ENCODE measurements around the gene MYOC. TPM values are rescaled to one million over a fixed set of nuclear protein-coding genes. Genes with fewer than 3 reads are reported as not detected.
"Not testable (repeated sequence)": the region's sequence is repeated elsewhere in the genome, so short reads cannot be mapped to it uniquely, and the experiment has no call there.

Gene MYOC
- total and polyA plus RNA-seq, 2 donors (not counting 3 experiments of a cell fraction or from before 2014, with no cell fraction given): not detected

GRCh38 chr1:171616586-171616985, 35.9 kb downstream of the MYOC start:
- DNase-seq (ENCODE audit: low read depth, low spot score): no peak
- H4K20me1 ChIP-seq (replicated peaks; ENCODE audit: control insufficient read depth, extremely low read depth, insufficient read depth, low read length): no peaks in the 10 kb centered on the region
- dilution Hi-C loops (cut with MboI; ENCODE audit: extremely low pct_ligation_motif_present, low sequenced_read_pairs): no loop called here
- no peaks in the 10 kb centered on the region for H3K27me3 ChIP-seq (ENCODE audit: control insufficient read depth in 2 of 2, insufficient read depth in 2 of 2, low read length in 2 of 2)
- no peak overlapping the region for H3K4me3 ChIP-seq (replicated peaks in 1 of 3; ENCODE audit: insufficient read depth in 1 of 3, low read depth in 1 of 3, low read length in 3 of 3)
- H2AFZ ChIP-seq (ENCODE audit: low read depth, low read length): no peak overlapping the region
- no peaks in the 10 kb centered on the region for H3K79me2 ChIP-seq (ENCODE audit: control insufficient read depth, insufficient read depth, low read length)
- H3K27ac ChIP-seq (ENCODE audit: insufficient read depth, low read depth, low read length): no peak overlapping the region
- no peaks in the 10 kb centered on the region for H3K36me3 ChIP-seq (ENCODE audit: control insufficient read depth in 2 of 2, extremely low read depth in 1 of 2, insufficient read depth in 2 of 2, low read length in 2 of 2)
- BruUV-seq (replicated peaks): no TSS peak
- no peak for TF ChIP-seq GATA2 (IDR thresholded peaks at IDR 0.05; ENCODE audit: insufficient read depth, insufficient read length, low read depth, low read length)
- no peak for TF ChIP-seq JUN (IDR thresholded peaks at IDR 0.05; ENCODE audit: borderline replicate concordance, insufficient read depth, insufficient read length, low read depth)
- TF ChIP-seq POLR2A (IDR thresholded peaks at IDR 0.05; ENCODE audit: low read depth, low read length): no peak
- TF ChIP-seq FOS (IDR thresholded peaks at IDR 0.05; ENCODE audit: borderline replicate concordance, insufficient read depth, low read length): no peak
- TF ChIP-seq, protein P1, sequence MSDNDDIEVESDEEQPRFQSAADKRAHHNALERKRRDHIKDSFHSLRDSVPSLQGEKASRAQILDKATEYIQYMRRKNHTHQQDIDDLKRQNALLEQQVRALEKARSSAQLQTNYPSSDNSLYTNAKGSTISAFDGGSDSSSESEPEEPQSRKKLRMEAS (IDR thresholded peaks at IDR 0.05; ENCODE audit: insufficient read depth, insufficient read length): no peak
- no peak for TF ChIP-seq POLR2AphosphoS5 (IDR thresholded peaks at IDR 0.05; ENCODE audit: insufficient read depth, low read depth, low read length)
- TF ChIP-seq EZH2 (IDR thresholded peaks at IDR 0.05; ENCODE audit: borderline replicate concordance, low read depth, low read length, severe bottlenecking): no peak
- TF ChIP-seq CTCF (IDR thresholded peaks at IDR 0.05; ENCODE audit: extremely low read depth in 1 of 2, insufficient read depth in 1 of 2, low read depth in 1 of 2, low read length in 2 of 2): no peak
- TF ChIP-seq MYC (IDR thresholded peaks at IDR 0.05; ENCODE audit: low read depth, low read length): no peak
- FAIRE-seq: no peak
- H3K9ac ChIP-seq (replicated peaks; ENCODE audit: extremely low read depth, insufficient read depth, low read length): no peak overlapping the region
- no peak overlapping the region for H3K4me2 ChIP-seq (ENCODE audit: insufficient read depth, low read length)
- H3K4me1 ChIP-seq (ENCODE audit: control insufficient read depth, extremely low read depth, insufficient read depth, low read length): no peaks in the 10 kb centered on the region
- POLR2A ChIA-PET: no interaction called here
- CTCF ChIA-PET: no interaction called here
- intact Hi-C loops (cut with micrococcal nuclease): no loop called here
- no peaks in the 10 kb centered on the region for H3K9me1 ChIP-seq (replicated peaks; ENCODE audit: control insufficient read depth, extremely low read depth, insufficient read depth, low read length)
- no peaks in the 10 kb centered on the region for H3K9me3 ChIP-seq (replicated peaks; ENCODE audit: control insufficient read depth, insufficient read depth, low read length)

- H2AFZ ChIP-seq (ENCODE audit: low read depth, low read length); H4K20me1 ChIP-seq (replicated peaks; ENCODE audit: control insufficient read depth, extremely low read depth, insufficient read depth, low read length); H3K9me1 ChIP-seq (replicated peaks; ENCODE audit: control insufficient read depth, extremely low read depth, insufficient read depth, low read length); intact Hi-C loops (cut with micrococcal nuclease); H3K9me3 ChIP-seq (replicated peaks; ENCODE audit: control insufficient read depth, insufficient read depth, low read length); H3K27me3 ChIP-seq (ENCODE audit: control insufficient read depth in 2 of 2, insufficient read depth in 2 of 2, low read length in 2 of 2); dilution Hi-C loops (cut with MboI; ENCODE audit: extremely low pct_ligation_motif_present, low sequenced_read_pairs); DNase-seq (ENCODE audit: low read depth, low spot score); H3K9ac ChIP-seq (replicated peaks; ENCODE audit: extremely low read depth, insufficient read depth, low read length); H3K79me2 ChIP-seq (ENCODE audit: control insufficient read depth, insufficient read depth, low read length); POLR2A ChIA-PET; CTCF ChIA-PET; H3K27ac ChIP-seq (ENCODE audit: insufficient read depth, low read depth, low read length); FAIRE-seq; H3K36me3 ChIP-seq (ENCODE audit: control insufficient read depth in 2 of 2, extremely low read depth in 1 of 2, insufficient read depth in 2 of 2, low read length in 2 of 2); H3K4me2 ChIP-seq (ENCODE audit: insufficient read depth, low read length); BruUV-seq (replicated peaks); H3K4me3 ChIP-seq (replicated peaks in 1 of 3; ENCODE audit: insufficient read depth in 1 of 3, low read depth in 1 of 3, low read length in 3 of 3); H3K4me1 ChIP-seq (ENCODE audit: control insufficient read depth, extremely low read depth, insufficient read depth, low read length): not testable (repeated sequence)
Measured at GRCh38 chr1:171615122-171615906, 37.2 kb downstream of the MYOC start.
